HG02623 (cell line): ENCODE measurements around the gene SLCO2B1.

Experiments used
- ATAC-seq: cut with Tn5 transposase; IDR thresholded peaks from one replicate; pipeline ENCODE4 v1.9.1; 2021; ENCODE audit warnings: moderate library complexity; ENCODE audit not compliant: unreplicated experiment

Gene SLCO2B1

GRCh38 chr11:75161506-75162095 lies 10.7 kb downstream of the SLCO2B1 start:
- ATAC-seq, result no peak

GRCh38 chr11:75162954-75163353 lies 12.0 kb downstream of the SLCO2B1 start:
- ATAC-seq, result no peak

- ATAC-seq, result no peak
These were observed 13.3 kb downstream of the SLCO2B1 start for GRCh38 chr11:75163921-75164849.

GRCh38 chr11:75165721-75166120 lies 14.8 kb downstream of the SLCO2B1 start:
- no peak for ATAC-seq

DNA sequence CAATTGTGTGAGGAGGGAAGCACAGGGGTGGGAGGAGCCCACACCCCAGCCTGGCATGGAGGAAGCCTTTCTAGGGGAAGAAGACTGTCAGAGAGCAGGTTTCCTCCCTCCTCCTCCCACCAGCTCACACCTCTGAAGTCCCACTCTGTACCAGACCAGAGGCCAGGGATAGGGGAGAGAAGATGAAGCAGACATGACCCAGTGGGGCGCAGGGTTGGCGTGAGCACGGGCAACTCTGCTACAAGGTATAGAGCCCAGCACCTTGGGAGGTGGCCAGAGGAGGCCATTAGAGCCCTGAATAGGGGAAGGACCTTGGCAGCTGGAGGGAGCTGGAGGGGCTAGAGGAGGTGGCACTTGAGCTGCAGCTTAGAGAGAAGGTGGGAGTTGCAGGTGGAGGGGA lies 15.9 kb downstream of the SLCO2B1 start:
- ATAC-seq, result no peak

DNA sequence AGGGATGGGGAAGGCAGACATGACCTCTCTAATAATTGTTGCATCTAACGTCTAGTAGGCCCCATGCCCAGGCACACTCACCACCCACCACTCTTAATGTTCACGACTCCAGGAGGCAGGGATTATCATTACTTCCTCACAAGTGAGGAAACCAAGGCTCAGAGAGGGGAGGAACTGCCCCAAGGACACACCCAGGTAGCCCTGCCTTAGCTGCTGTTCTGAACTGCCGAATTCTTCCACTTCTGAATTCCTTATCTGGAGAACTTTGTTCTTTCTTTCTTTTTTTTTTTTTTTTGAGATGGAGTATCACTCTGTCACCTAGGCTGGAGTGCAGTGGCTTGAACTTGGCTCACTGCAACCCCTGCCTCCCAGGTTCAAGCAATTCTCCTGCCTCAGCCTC lies 16.7 kb downstream of the SLCO2B1 start:
- no peak for ATAC-seq

GRCh38 chr11:75169101-75169885 lies 18.4 kb downstream of the SLCO2B1 start:
- no peak for ATAC-seq

DNA sequence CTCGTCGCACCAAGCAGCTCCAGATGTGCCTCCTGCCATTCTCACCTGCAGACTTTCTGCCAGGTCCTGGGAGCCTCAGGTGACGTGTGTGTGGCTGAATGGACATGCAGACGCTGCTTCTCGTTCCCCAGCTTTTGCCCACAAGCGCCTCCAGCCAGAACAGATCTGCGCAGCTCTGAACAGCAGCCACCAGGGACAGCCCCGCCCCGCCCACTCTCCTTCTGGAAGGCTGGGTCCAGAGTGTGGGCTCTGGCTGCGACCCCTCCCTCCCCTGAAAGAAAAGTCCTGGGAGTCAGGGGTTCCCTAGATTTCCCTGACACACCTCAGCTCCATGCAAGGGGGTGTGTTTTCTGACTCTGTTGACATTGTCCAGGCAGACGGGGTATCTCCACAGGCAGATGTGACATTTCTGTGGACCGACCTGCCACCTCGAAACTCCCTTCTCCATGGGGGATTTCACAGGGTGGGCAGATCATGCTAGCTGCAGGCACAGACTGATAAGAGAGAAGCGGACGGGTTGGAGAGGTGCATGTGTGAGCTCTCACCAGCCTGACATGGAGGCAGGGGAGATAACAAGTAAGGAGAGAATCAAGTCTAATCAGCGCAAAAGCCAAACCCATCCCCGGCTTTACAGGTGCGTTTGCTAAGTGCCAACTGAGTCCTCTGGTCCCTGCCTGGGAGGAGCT lies 19.8 kb downstream of the SLCO2B1 start:
- ATAC-seq, result no peak

- no peak for ATAC-seq
These were observed 22.4 kb downstream of the SLCO2B1 start for GRCh38 chr11:75173336-75173735.

- ATAC-seq, result no peak
These were observed 24.0 kb downstream of the SLCO2B1 start for GRCh38 chr11:75174781-75175370.

GRCh38 chr11:75182664-75183063 lies 31.8 kb downstream of the SLCO2B1 start:
- ATAC-seq, result no peak

GRCh38 chr11:75184051-75184450 lies 33.1 kb downstream of the SLCO2B1 start:
- no peak for ATAC-seq

DNA sequence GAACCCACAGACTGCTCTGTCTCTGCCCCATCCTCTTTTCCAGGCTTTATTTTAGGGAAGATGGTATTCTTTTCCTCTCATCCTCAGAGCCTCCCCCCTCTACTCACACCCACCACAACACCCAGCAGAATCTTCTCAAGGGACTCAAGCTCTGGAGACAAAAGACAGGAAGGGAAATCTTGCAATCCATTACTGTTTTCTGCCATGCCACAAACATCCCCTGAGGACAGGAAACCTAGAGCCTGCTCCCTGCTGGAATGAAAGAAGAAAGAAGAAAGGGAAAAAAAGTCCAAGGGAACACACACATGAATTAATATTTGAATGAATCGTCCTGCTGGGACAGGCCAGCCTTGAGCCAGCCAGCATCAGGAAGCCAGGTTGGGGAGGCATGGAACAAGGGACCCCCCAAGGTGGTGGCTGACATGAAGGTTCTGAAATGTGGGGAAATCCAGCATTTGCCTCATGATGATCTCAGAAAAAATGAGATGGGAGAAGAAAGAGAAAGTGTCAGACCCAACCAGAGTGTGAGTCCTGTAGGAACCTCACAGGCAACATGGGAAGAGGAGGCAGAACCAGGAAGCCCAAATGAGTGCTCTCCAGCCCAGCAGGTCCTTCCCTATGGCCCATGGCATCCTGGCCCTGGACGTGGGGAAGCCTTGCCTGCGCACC lies 34.0 kb downstream of the SLCO2B1 start:
- no peak for ATAC-seq

DNA sequence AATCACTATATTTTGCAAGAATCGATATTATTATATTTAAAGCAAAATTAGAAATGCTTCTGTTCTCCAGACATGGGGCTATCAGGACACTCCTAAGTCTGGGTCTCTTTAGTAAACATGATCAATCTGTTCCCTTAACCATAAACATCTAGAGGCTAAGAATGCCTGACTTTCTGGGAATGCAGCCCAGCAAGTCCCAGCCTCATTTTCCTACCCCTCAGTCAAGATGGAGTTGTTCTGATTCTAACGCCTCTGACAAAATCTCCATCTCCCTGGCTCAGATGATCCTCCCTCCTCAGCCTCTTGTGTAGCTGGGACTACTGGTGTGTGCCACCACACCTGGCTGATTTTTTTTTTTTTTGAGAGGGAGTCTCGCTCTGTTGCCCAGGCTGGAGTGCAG lies 35.0 kb downstream of the SLCO2B1 start:
- no peak for ATAC-seq

DNA sequence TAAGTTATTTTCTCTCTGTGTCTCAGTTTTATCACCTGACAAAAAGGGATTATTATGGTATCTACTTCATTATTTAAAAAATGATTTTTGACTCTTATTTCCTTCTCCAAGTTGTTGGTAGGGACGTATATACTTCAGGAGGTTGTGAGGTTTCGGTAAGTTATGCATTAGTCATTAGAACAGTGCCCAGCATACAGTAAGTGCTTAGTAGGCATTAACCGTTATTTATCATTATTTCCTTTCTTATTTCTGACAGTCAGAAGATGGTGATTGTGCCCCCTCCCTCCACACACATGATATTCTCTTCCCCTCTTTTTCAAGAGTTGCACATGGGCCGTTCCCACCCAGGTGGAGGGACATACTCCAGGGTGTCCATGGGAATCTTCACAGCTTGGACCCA lies 36.1 kb downstream of the SLCO2B1 start:
- no peak for ATAC-seq

GRCh38 chr11:75188671-75189070 lies 37.8 kb downstream of the SLCO2B1 start:
- ATAC-seq, result no peak

- ATAC-seq, result no peak
These were observed 38.2 kb downstream of the SLCO2B1 start for GRCh38 chr11:75189108-75189507.

DNA sequence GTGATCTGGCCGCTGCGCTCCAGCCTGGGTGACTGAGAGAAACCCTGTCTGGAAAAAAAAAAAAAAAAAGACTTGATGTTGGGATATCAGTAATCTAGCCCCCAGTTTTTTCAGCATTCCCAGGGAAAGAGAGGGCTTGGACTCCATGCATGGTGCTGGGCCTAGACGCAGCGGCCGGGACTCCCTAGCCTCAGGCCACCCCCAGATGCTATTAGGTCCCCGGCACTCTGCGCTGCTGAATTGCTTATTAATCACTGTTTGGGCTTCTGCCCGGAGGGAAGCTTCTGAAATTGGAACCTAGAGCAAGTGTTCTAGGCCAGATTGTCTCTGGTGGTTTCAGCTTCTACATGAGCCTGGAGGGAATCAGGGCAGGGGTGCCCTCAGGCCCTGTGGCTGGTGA lies 39.0 kb downstream of the SLCO2B1 start:
- ATAC-seq, result no peak

DNA sequence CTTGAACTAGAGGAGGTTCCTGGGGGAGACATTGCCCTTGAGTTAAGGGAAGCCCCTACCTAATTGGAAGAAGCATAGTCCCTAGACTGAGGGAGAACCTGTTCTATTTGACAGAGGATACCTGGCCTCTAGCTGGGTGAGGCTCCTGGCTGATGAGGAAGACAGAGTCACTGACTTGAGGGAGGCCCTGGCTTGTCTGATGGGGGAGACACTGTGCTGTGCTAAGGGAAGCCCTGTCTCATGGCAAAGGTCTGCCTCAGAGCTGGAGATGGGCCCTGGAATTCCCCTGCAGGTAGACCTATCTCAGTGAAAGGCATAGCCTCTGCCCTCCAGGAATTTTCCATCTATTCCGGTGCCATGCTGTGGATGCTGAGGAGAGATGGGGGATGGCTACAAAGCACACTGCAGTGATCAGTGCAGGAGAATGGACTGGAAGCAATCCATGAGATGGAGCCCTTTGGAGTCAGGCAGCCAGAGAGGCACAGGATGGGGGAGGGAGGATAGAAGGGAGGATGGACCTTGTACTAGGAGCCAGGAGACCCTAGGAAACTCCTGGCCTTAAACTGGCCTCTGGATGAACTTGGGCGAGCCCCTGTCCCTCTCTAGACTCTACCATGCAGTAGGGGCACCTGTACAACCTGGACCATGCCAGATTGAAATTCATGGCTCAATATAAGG lies 39.9 kb downstream of the SLCO2B1 start:
- ATAC-seq, result no peak

DNA sequence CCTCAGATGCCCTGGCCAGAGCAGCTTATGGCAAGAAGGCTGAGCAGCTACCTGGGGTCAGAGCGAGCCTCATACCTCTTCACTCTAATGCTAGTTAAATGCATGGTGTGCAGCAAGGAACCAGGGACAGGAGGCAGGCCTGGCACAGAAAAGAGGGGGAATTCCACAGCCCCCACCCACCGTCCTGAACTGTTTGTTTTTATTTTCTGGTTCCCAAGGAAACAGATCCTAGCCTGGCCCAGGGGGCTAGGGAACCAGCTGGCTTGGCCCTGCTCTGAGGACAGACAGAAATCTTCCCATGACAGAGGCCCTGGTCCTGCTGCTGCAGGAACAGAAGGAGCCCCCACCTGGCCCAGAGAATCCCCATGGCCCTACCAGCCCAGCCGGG lies 40.4 kb downstream of the SLCO2B1 start:
- no peak for ATAC-seq
